Activated gamma-delta T cell treated with anti-CD3 and anti-CD28 coated beads, Interleukin-2, amount 50 U/mL, for 16 hours (primary cell): ENCODE results near the gene DNMT3B.
"Not testable (repeated sequence)": the region's sequence is repeated elsewhere in the genome, so short reads cannot be mapped to it uniquely, and the experiment has no call there.

Experiments used
- DNase-seq: peaks from one replicate; pipeline ENCODE4 v3.0.0-alpha.2; 2020; ENCODE audit warnings: low read depth

Gene DNMT3B

GRCh38 chr20:32792316-32792715 lies 30.1 kb downstream of the DNMT3B start:
- DNase-seq = no peak

- DNase-seq = no peak
Measured at GRCh38 chr20:32792731-32793458, 30.7 kb downstream of the DNMT3B start.

GRCh38 chr20:32796383-32796948 lies 34.3 kb downstream of the DNMT3B start:
- no peak for DNase-seq

- DNase-seq = no peak
Measured at GRCh38 chr20:32796981-32797451, 34.8 kb downstream of the DNMT3B start.

- DNase-seq = not testable (repeated sequence)
Measured at GRCh38 chr20:32797571-32797970, 35.4 kb downstream of the DNMT3B start.

GRCh38 chr20:32798046-32798981 lies 36.1 kb downstream of the DNMT3B start:
- no peak for DNase-seq

GRCh38 chr20:32803092-32803491 lies 40.9 kb downstream of the DNMT3B start:
- DNase-seq = no peak

GRCh38 chr20:32804022-32804715 lies 42.0 kb downstream of the DNMT3B start:
- DNase-seq = no peak

GRCh38 chr20:32804817-32805216 lies 42.6 kb downstream of the DNMT3B start:
- no peak for DNase-seq

- DNase-seq = no peak
Measured at GRCh38 chr20:32805721-32806120, 43.5 kb downstream of the DNMT3B start.

- DNase-seq = no peak
Measured at GRCh38 chr20:32806356-32806755, 44.2 kb downstream of the DNMT3B start.

GRCh38 chr20:32807706-32808105 lies 45.5 kb downstream of the DNMT3B start:
- no peak for DNase-seq

GRCh38 chr20:32808438-32808837 lies 46.3 kb downstream of the DNMT3B start:
- no peak for DNase-seq

GRCh38 chr20:32809907-32810306 lies 47.7 kb downstream of the DNMT3B start:
- DNase-seq = no peak

GRCh38 chr20:32810941-32811340 lies 48.8 kb downstream of the DNMT3B start:
- no peak for DNase-seq

GRCh38 chr20:32811886-32812285 lies 49.7 kb downstream of the DNMT3B start:
- DNase-seq = no peak

GRCh38 chr20:32819992-32820697 lies 58.0 kb downstream of the DNMT3B start:
- peak; percentile 58 for DNase-seq

- DNase-seq = no peak
Measured at GRCh38 chr20:32820698-32821377, 58.7 kb downstream of the DNMT3B start.

GRCh38 chr20:32822225-32822624 lies 60.0 kb downstream of the DNMT3B start:
- DNase-seq = no peak

- DNase-seq = no peak
Measured at GRCh38 chr20:32823078-32823477, 60.9 kb downstream of the DNMT3B start.
